Inflammatory macrophage treated with lipopolysaccharide for 4 hours (primary cell): ENCODE data around the gene ACP7.
A peak's percentile ranks its signal among the peaks of the same experiment; 100 is the strongest.
"Not testable (repeated sequence)": the region's sequence is repeated elsewhere in the genome, so short reads cannot be mapped to it uniquely, and the experiment has no call there.

Experiments
- DNase-seq: peaks from one replicate; pipeline ENCODE4 v3.0.0-alpha.2; 2020

ACP7 gene

DNA sequence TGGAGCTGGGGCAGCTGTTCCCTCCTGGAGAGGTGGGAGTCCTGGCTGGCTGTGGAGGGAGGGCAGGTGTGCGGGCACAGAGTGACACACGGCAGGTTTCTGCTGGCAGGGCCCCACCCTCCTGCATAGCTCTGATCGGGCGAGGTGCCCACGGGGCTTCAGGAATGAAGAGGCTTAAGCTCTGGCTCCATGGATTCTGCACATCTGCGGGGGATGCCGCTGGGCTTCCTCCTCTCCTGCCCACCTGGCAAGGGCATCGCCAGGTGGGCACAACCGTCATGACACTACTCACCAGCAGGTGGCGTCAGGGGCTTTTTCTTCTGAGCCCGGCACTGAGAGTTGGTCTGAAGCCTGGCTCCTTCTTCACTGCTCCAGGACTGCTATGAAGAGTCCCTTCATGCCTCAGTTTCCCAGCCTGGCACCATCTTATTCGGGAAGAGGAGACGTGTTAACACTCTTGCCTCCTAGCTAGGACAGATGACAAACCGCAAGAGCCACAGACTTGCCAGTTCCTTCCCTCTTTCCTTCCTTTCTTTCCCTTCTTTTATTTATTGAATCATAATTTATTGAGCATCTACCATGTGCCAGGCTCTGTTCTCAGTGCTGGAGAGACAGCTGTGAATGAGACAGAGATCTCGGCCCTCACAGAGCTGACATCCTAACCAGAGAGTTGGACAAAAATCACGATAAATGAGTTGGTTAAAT lies 26.2 kb downstream of the ACP7 start:
- DNase-seq, result peak; percentile 28

DNA sequence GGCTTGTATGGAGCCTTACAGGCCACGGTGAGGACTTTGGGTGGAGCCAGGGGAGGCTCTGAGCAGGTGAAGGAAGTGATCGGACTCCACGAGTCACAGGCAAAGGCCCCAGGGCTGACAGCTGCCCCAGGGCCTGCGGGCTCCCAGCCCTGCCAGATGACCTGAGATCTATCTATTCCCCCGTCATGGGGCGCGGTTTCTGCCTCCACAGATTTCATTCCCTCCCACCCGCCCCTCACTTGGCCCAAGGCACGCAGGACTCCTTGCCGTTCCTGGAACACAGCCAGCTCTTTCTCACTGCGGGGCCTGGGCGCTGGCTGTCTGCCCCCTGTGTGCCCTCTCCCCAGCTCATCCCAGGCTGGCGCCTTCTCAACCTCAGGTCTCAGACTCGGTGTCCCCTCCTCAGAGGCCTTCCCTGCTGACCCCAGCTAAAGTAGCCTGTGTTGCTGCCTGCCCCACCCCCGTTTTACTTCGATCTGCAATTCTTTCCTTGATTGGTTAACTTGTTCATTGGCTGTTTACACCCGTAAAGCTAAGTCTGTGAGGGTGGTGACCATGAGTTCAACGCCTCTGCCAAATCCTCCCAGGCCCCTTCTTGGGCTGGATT lies 27.5 kb downstream of the ACP7 start:
- DNase-seq, result no peak

- DNase-seq, result no peak
Measured at GRCh38 chr19:39112338-39112890, 28.2 kb downstream of the ACP7 start.

DNA sequence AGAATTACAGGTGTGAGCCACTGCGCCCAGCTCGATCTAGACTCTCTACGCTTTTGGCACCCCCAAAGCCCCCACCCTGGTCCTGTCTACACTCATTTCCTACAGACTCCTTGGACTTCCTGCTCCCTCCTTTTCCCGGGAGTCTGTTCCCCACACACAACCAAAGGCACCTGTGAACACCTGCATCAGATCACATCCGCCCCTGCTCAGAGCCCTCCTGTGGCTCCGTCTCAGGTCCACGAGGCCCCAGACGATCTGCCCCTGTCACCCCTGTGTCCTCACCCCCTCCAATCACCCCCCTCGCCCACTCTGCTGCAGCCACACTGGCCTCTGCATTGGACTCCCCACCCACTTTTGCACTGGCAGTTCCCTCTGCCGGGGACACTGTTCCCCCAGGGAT lies 29.0 kb downstream of the ACP7 start:
- DNase-seq, result no peak

DNA sequence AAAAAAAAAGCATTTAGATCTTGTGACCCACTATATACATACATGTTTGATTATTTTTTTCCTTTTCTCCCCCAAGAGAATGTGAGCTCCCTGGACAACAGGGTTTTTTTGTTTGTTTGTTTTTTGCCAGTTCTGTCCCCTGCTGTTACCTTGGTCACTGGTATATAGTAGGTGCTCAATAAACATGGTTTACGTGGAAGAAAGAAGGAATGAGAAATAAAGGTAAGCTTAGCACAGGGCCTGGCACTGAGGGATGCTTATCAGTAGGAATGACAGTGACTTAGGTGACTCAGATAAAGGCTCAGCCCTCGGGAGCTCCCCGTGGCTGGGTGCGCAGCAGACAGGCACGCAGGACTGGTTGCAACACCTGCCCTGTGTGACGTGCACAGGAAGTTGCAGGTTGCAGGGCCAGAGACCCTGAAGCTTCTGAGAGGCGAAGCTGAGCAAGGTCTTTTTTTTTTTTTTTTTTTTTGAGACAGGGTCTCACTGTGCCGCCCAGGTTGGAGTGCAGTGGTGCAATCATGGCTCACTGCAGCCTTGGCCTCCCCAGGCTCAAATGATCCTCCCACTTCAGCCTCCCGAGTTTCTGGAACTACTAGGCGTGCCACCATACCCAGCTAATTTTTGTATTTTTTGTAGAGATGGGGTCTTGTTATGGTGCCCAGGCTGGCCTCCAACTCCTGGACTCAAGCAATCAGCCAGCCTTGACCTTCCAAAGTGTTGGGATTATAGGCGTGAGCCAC lies 31.1 kb downstream of the ACP7 start:
- no peak for DNase-seq

DNA sequence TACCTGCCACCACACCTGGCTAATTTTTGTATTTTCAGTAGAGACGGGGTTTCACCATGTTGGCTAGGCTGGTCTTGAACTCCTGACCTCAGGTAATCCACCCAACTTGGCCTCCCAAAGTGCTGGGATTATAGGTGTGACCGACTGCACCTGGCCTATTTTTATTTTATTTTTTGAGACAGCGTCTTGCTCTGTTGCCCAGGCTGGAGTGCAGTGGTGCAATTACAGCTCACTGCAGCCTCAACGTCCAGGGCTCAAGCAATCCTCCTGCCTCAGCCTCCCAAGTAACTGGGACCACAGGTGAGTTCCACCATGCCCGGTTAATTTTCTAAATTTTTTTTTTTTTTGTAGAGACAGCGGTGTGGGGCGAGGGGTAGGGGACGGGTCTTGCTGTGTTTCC lies 32.9 kb downstream of the ACP7 start:
- not testable (repeated sequence) for DNase-seq

DNA sequence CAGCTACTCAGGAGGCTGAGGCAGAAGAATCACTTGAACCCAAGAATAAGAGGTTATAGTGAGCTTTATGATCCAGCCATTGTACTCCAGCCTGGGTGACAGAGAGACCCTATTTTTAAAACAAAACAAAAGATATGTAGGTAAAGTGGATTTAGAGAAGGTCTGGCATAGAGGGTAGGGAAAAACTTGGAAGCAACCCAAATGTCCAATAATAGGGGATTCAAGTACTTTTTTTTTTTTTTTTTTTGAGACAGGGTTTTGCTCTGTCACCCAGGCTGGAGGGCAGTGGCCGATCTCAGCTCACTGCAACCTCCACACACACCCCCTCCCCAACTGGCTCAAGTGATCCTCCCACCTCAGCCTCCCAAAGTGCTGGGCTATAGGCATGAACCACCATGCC lies 35.7 kb downstream of the ACP7 start:
- DNase-seq, result no peak

DNA sequence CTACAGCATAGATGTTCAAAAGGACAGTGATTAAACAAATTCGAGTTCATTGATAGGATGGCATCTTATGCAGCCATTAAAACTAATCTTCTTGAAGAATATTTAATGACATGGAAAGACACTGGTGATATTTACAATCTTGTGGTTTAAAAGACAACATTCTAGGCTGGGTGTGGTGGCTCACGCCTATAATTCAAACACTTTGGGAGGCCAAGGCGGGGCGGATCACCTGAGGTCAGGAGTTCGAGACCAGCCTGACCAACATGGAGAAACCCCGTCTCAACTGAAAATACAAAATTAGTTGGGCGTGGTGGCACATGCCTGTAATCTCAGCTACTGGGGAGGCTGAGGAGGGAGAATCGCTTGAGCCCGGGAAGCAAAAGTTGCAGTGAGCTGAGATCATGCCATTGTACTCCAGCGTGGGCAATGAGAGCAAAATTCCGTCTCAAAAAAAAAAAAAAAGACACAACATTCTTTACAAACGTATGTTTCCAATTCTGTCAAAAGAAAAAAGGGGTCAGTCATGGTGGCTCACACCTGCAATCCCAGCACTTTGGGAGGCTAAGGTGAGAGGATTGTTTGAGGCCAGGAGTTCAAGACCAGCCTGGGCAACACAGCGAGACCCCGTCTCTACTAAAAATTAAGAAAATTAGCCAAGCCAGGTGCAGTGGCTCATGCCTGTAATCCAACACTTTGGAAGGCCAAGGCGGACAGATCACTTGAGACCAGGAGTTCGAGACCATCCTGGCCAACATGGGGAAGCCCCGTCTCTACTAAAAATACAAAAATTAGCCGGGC lies 39.0 kb downstream of the ACP7 start:
- DNase-seq, result no peak

DNA sequence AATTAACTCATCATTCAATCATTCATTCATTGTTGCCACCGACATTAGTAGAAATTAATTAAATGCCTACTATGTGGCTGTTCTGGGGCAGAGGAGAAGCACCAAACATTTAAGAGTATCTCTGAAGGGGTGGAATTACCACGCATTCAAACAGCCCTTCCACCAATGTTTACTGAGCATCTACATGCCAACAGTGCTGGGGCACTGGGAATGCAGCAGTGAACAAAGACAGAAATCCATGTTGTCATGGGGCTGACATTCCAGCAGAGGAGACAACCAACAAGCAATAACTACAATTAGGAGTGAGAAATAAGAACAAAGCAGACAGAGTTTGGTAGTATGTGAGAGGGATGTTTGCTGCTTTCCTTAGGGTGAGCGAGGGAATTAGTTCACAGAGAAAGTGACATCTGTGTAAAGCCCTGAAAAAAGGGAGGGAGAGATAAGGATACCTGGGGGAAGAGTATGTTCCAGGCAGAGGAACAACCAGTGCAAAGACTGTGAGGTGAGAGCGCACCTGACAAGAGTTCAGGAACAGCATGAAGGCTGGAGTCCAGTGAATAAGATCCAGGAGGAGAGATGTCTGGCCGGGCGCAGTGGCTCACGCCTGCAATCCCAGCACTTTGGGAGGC lies 40.1 kb downstream of the ACP7 start:
- DNase-seq, result no peak

DNA sequence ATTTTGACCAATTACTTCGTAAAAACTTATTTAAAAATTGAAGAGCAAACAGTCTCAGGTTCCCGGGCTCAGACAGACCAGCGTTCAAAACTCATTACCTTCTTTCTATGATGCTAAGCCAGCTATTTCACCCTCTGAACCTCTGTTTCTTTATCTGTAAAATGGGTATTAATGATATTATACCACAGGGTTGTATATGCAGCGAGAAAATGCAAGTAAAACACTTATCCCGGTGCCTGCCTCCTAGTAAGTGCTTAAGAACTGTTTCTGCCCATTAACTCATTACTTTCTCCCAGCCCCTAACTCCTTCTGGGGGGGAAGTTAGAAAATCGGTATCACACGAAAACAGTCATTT lies 41.0 kb downstream of the ACP7 start:
- no peak for DNase-seq

- peak; percentile 99 for DNase-seq
Measured at GRCh38 chr19:39125554-39126311, 41.6 kb downstream of the ACP7 start, which contains the start of gene PAK4. TSS of gene PAK4 (plus strand) at chr19:39125786. CDS start at chr19:39169554, 43,768 bp downstream.

DNA sequence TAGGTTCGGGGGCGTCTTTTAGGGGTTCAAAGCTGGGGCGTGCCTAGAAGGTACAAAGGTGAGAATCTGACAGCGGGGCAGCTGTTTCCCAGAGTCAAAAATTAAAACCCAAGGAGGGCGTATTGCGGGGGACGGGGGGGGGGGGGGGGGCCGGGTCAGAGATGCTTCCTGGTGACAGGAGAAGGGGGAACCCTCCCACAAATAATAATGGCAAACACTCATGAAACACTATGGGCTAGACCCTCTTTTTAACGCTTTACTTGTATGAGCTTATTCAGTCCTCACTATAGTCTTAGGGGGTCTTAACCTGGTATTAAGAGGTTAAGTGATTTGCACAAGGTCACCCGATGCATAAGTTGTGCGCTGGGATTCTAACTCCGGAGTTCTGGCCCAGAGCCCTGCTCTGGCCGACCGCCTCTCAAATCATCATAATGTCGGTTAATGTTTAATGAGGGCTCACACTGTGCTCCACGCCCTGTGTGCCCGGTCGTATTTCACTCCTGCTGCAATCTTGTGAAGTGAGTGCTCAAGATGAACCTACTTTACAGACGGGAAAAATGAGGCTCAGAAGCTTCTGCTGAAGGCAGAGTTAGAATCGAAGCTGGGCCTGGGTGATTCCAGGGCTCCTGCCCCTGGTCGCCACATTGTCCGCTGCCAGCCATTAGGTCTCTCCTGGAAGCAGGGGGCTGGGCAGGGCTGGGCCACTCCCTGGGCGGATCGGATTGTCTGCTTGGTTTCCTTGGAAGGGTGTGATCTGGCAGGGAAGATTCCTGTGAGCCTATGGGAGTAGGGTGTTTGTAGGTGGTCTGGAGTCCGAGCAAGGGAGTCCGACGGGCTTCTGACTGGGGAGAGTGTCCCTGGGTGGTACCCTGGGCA lies 42.4 kb downstream of the ACP7 start:
- no peak for DNase-seq

DNA sequence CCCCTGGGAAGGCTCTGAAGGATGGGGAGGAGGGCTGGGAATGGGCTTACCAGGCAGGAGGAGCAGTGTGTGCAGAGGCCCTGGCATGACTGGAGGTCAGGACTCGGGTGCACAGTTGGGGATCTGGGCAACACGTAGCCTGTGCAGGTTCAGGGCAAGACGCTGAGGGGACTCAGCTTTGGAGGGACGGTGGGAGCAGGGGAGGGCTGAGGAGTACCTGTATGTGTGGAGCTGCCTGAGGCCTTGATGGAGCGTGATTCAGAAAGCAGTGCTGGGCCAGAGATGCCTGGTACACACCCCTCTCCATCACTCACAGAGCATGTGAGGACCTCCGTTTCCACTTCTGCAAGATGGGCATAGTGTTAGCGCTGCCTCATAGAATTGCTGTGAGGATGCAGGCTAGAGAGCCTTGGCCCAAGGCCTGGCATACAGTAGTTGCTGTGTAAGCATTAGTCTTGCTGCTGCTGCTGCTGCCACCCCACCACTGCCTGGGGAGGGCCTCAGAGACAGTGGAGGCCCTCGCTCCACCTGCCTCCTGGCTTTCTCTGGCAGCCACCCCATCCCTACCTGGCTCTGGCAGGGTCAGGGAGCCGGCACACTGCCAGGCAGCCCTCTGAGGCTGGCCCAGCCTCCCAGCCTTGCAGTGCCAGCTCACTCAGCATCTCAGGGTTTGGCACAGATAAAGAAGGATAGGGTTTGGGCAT lies 43.8 kb downstream of the ACP7 start:
- no peak for DNase-seq

- no peak for DNase-seq
Measured at GRCh38 chr19:39128516-39129079, 44.4 kb downstream of the ACP7 start.

DNA sequence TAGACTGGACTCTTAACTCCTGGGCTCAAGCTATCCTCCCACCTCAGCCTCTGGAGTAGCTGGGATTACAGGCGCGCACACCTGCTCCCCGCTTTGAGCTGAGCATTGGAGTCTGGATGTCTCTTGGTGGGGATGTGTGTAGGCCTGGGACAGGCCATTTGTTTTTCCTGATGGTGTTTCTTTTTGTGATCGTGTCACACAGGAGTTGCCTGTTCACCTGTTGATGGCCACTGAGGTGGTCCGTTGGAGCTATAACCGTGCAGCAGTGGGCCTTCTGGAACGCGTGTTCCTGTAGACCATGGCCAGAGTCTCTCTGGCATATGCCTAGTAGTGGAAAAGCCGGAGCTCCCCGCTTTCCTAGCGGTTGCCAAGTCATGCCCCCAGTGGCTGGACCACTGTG lies 44.9 kb downstream of the ACP7 start:
- no peak for DNase-seq

DNA sequence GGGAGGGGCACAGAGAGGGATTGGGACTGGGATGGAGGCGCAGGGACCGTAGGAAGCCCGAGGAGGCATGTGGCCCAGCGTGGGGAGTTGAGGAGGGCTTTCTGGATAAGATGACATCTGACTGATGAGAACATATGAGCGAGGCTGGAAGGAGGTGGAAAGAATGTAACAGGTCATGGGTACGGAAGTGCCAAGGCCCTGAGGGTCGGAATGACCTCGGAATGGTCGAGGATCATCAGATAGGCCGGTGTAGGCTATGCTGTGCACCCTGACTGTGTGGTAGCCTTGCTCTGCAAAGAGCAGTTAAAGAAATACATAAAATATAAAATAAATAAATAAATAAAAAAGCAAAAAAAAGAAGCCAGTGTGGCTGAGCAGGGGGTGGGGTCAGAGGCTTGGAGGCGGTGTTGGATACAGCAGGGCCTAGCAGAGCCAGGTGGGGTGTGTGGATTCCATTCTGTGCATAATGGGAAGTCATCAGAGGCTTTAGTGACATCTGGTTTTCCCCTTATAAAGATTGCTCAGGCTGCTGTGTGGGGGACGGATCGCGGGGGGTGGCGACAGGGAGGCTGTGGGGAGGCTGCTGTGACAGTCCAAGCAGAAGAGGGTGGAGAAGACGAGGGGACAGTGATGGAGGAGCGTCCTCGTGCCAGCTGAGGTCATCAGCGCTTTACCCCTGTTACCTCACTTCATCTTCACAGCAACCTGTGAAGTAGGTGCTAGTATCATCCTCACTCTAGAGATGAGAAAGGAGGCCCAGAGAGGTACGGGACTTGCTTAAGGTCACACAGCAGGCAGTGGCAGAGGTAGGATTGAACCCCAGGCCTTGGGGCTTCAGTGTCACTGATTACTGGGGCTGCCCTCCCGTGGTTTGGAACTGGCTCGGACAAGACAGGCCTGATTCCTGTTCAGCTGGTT lies 46.4 kb downstream of the ACP7 start:
- no peak for DNase-seq

GRCh38 chr19:39131255-39131755 lies 47.1 kb downstream of the ACP7 start:
- DNase-seq, result no peak

- DNase-seq, result no peak
Measured at GRCh38 chr19:39132344-39132969, 48.3 kb downstream of the ACP7 start.
